GM12872 (cell line): ENCODE data around the gene IFI27L1.

Experiments used
- CTCF ChIP-seq: IDR thresholded peaks from 3 replicates; pipeline ENCODE4 v1.5.1; 2011; ENCODE audit warnings: low read depth, mild to moderate bottlenecking, low read length, moderate library complexity; ENCODE audit not compliant: insufficient read depth

The IFI27L1 gene

GRCh38 chr14:94050231-94050880, 30.8 kb upstream of the IFI27L1 start:
- no peak for TF ChIP-seq CTCF

GRCh38 chr14:94051115-94051514, 30.0 kb upstream of the IFI27L1 start:
- peak; percentile 20; the same call in 1 of the 3 replicates for TF ChIP-seq CTCF

- TF ChIP-seq CTCF = no peak
Measured at GRCh38 chr14:94051779-94052178, 29.3 kb upstream of the IFI27L1 start.

- TF ChIP-seq CTCF = no peak
Measured at GRCh38 chr14:94052199-94052598, 28.9 kb upstream of the IFI27L1 start.

- TF ChIP-seq CTCF = no peak
Measured at GRCh38 chr14:94052662-94053061, 28.4 kb upstream of the IFI27L1 start.

GRCh38 chr14:94054401-94054800, 26.7 kb upstream of the IFI27L1 start:
- no peak for TF ChIP-seq CTCF

GRCh38 chr14:94054936-94055335, 26.2 kb upstream of the IFI27L1 start:
- TF ChIP-seq CTCF = no peak
